Neural progenitor cell (in vitro differentiated cells): ENCODE measurements around the gene ABCA5. TPM values are rescaled to one million over a fixed set of nuclear protein-coding genes. Genes with fewer than 3 reads are reported as not detected.

ENCODE experiments used
- DNase-seq: peaks from one replicate; pipeline ENCODE4 v3.0.0-alpha.2; 2016; ENCODE audit warnings: low spot score
- H2AFZ ChIP-seq: fragments of 200-600 bp; sonication (generic); replicated peaks from 2 replicates; pipeline ENCODE4 v1.6.1; 2016; ENCODE audit warnings: antibody characterized with exemption
- H3F3A ChIP-seq: fragments of 200-600 bp; sonication (generic); 2 replicates; pipeline ENCODE4 v1.6.1; 2016; ENCODE audit warnings: antibody characterized with exemption, low read depth
- H3K27ac ChIP-seq: fragments of 200-600 bp; sonication (generic); 2 replicates; pipeline ENCODE4 v1.5.1; 2016; ENCODE audit warnings: mild to moderate bottlenecking
- H3K27me3 ChIP-seq: fragments of 200-600 bp; sonication (generic); 2 replicates; pipeline ENCODE4 v1.6.1; 2016; ENCODE audit warnings: mild to moderate bottlenecking, moderate library complexity
- H3K36me3 ChIP-seq: fragments of 200-600 bp; sonication (generic); 2 replicates; pipeline ENCODE4 v1.5.1; 2016
- H3K4me1 ChIP-seq: fragments of 200-600 bp; sonication (generic); 2 replicates; pipeline ENCODE4 v1.6.1; 2016; ENCODE audit warnings: mixed run types
- H3K4me2 ChIP-seq: fragments of 200-600 bp; sonication (generic); 2 replicates; pipeline ENCODE4 v1.6.1; 2016
- H3K4me3 ChIP-seq: fragments of 200-600 bp; sonication (generic); 2 replicates; pipeline ENCODE4 v1.5.1; 2016
- H3K79me2 ChIP-seq: fragments of 200-600 bp; sonication (generic); 2 replicates; pipeline ENCODE4 v1.6.1; 2016; ENCODE audit warnings: low read depth
- H3K9ac ChIP-seq: fragments of 200-600 bp; sonication (generic); 2 replicates; pipeline ENCODE4 v1.6.1; 2016
- H3K9me3 ChIP-seq: fragments of 200-600 bp; sonication (generic); 2 replicates; pipeline ENCODE4 v1.5.1; 2016; ENCODE audit warnings: low read depth
- H4K20me1 ChIP-seq: fragments of 200-600 bp; sonication (generic); 2 replicates; pipeline ENCODE4 v1.6.1; 2016; ENCODE audit warnings: low read depth
- H3K27ac Mint-ChIP-seq: 3 replicates; pipeline ENCODE4 v1.8.0; 2021; ENCODE audit warnings: mixed read lengths
- H3K27me3 Mint-ChIP-seq: 2 replicates; pipeline ENCODE4 v1.8.0; 2022; ENCODE audit warnings: low read depth, mild to moderate bottlenecking, inconsistent platforms, moderate library complexity, mixed read lengths; ENCODE audit not compliant: insufficient read depth
- H3K36me3 Mint-ChIP-seq: 3 replicates; pipeline ENCODE4 v1.8.0; 2021; ENCODE audit warnings: mixed read lengths
- H3K4me1 Mint-ChIP-seq: 3 replicates; pipeline ENCODE4 v1.8.0; 2021; ENCODE audit warnings: mixed read lengths
- H3K4me3 Mint-ChIP-seq: 3 replicates; pipeline ENCODE4 v1.8.0; 2021; ENCODE audit warnings: mild to moderate bottlenecking, moderate library complexity, mixed read lengths
- H3K9me3 Mint-ChIP-seq: 3 replicates; pipeline ENCODE4 v1.8.0; 2020; ENCODE audit warnings: mixed read lengths
- EZH2 ChIP-seq: fragments of 200-600 bp; sonication (generic); IDR thresholded peaks from 2 replicates; pipeline ENCODE4 v1.6.1; 2017; ENCODE audit warnings: antibody characterized with exemption, mild to moderate bottlenecking, moderate library complexity
- EZH2phosphoT487 ChIP-seq: fragments of 200-600 bp; sonication (generic); IDR thresholded peaks from 2 replicates; pipeline ENCODE4 v1.6.1; 2017; ENCODE audit warnings: antibody characterized with exemption
- total RNA-seq: library from RNA; depleted of rRNA; stranded (reverse); fragments of >200 nt; gene quantifications from 2 replicates; pipeline ENCODE4 v1.2.3, GENCODE V29; 2015; ENCODE audit warnings: low replicate concordance
- TF ChIP-seq, protein P1 (sequence below): fragments of 200-600 bp; sonication (generic); IDR thresholded peaks from 2 replicates; pipeline ENCODE4 v1.5.1; 2017; ENCODE audit warnings: antibody characterized with exemption, mild to moderate bottlenecking

The ABCA5 gene
- total RNA-seq, 1 donor from 2014 or later = 35.1 TPM

DNA sequence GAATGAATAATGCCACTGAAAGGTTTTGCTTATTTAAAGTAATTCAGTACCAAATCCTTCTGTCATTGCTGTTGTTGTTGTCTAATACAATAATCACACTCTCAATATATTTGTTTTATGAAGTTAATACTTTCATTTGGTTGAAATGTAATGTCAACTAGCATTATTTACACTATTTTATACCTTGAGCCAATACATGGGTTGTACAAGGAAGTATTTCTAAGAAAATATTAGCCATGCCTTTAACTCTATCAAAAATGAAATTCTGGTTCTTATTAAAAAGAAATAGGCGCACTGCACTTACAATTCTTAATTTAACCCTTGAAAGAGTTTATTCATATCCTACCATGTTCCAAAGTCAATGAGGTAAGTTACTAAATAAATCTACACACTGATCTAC is 80.7 kb downstream of the ABCA5 start:
- Histone ChIP-seq H3K36me3 (no peaks in the 10 kb centered on the region), H3K27me3 (no peaks in the 10 kb centered on the region), H3K4me3 (no peak overlapping the region), H3K9ac (no peak overlapping the region), H2AFZ (no peak overlapping the region), H3K4me2 (no peak overlapping the region), H3K9me3 (no peaks in the 10 kb centered on the region), H3K27ac (no peak overlapping the region), H3F3A (no peaks in the 10 kb centered on the region), H4K20me1 (no peaks in the 10 kb centered on the region), H3K4me1 (no peaks in the 10 kb centered on the region), H3K79me2 (no peaks in the 10 kb centered on the region)
- no peak overlapping the region for H3K4me3 Mint-ChIP-seq
- H3K36me3 Mint-ChIP-seq = no peaks in the 10 kb centered on the region
- H3K27me3 Mint-ChIP-seq = no peaks in the 10 kb centered on the region
- H3K9me3 Mint-ChIP-seq = no peaks in the 10 kb centered on the region
- DNase-seq = no peak
- TF ChIP-seq, protein P1, sequence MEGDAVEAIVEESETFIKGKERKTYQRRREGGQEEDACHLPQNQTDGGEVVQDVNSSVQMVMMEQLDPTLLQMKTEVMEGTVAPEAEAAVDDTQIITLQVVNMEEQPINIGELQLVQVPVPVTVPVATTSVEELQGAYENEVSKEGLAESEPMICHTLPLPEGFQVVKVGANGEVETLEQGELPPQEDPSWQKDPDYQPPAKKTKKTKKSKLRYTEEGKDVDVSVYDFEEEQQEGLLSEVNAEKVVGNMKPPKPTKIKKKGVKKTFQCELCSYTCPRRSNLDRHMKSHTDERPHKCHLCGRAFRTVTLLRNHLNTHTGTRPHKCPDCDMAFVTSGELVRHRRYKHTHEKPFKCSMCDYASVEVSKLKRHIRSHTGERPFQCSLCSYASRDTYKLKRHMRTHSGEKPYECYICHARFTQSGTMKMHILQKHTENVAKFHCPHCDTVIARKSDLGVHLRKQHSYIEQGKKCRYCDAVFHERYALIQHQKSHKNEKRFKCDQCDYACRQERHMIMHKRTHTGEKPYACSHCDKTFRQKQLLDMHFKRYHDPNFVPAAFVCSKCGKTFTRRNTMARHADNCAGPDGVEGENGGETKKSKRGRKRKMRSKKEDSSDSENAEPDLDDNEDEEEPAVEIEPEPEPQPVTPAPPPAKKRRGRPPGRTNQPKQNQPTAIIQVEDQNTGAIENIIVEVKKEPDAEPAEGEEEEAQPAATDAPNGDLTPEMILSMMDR = no peak
- no peak for TF ChIP-seq EZH2phosphoT487
- TF ChIP-seq EZH2 = no peak
- H3K4me1 Mint-ChIP-seq = no peaks in the 10 kb centered on the region
- no peak overlapping the region for H3K27ac Mint-ChIP-seq

DNA sequence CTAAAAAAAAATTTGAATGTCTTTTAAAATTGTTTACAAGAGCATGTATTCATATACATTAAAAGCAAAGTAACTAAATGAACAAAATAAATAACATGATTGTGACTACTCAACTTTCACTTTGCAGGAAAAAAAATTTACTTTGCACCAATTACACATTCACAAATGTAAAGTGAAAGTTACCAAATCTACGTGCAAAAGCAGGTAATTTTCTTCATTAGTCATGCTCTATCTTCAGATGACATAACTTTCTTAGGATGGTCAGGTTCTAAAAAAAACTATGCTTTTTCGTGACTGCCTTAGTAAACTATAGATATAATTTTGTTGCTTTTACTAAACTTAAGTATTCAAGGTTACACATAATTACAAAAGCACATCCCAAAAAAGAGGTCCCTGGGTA is 81.3 kb downstream of the ABCA5 start:
- Histone ChIP-seq H3K4me2 (no peak overlapping the region), H3K9me3 (no peaks in the 10 kb centered on the region), H3K4me3 (no peak overlapping the region), H3F3A (no peaks in the 10 kb centered on the region), H3K4me1 (no peaks in the 10 kb centered on the region), H4K20me1 (no peaks in the 10 kb centered on the region), H3K9ac (no peak overlapping the region), H3K27ac (no peak overlapping the region), H3K79me2 (no peaks in the 10 kb centered on the region), H3K36me3 (no peaks in the 10 kb centered on the region), H3K27me3 (no peaks in the 10 kb centered on the region), H2AFZ (no peak overlapping the region)
- no peak overlapping the region for H3K4me3 Mint-ChIP-seq
- no peaks in the 10 kb centered on the region for H3K27me3 Mint-ChIP-seq
- DNase-seq = no peak
- no peak overlapping the region for H3K27ac Mint-ChIP-seq
- TF ChIP-seq EZH2phosphoT487 = no peak
- TF ChIP-seq, protein P1 = no peak
- no peak for TF ChIP-seq EZH2
- H3K4me1 Mint-ChIP-seq = no peaks in the 10 kb centered on the region
- H3K9me3 Mint-ChIP-seq = no peaks in the 10 kb centered on the region
- no peaks in the 10 kb centered on the region for H3K36me3 Mint-ChIP-seq

DNA sequence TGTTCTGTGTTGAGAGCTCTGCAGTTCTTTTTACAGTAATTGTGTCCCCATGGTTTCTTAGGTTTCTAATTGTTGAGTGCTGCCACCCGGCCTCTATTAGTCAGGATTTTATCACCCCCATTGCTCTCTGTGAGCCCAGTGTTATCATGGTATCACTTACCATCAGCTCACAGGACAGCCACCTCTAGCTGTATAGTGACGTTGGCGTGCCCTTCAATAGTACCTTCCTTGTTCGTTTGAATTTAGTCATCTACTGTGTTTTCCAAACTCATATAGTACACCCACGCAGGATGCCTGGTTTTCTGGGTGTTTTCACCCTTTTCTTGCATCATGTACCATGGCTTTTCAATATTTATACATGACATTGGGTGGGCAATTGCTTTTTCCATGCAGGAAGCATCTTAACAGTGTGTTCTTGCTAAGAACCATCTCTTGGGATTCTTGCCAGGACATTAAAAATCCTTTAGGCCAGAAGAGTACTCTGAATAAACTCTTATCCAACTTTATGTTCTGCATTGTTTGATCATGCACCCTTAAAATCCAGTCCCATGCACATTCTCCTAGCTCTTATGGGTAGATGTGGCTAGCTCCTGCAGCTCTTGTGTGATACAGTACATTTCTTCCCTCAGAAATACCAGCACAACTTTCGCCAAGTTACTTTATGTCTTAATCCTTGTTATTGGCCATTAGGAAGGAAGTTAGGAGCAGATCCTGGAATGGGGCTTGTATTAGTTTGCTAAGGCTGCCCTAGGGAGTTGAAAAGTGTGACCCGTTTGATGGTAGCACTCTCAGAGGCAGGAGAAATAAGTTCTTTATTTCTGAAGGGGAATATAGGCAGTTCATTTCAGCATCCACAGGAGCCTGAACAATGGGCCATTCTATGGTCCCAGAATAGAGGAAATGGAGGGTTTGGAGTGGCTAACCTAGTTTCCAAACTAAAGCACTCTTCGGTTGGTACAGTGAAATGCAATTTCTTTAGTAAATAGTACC is 87.0 kb downstream of the ABCA5 start:
- Mint-ChIP-seq H3K36me3 (no peaks in the 10 kb centered on the region), H3K4me1 (peaks cover 4% of the 10 kb centered on the region), H3K27ac (no peak overlapping the region), H3K4me3 (no peak overlapping the region), H3K27me3 (no peaks in the 10 kb centered on the region), H3K9me3 (no peaks in the 10 kb centered on the region)
- TF ChIP-seq EZH2 = no peak
- TF ChIP-seq, protein P1 = no peak
- no peak for TF ChIP-seq EZH2phosphoT487
- DNase-seq = no peak
- Histone ChIP-seq H3K4me2 (no peak overlapping the region), H3K4me1 (no peaks in the 10 kb centered on the region), H3K9me3 (no peaks in the 10 kb centered on the region), H3K9ac (no peak overlapping the region), H2AFZ (no peak overlapping the region), H3K27me3 (no peaks in the 10 kb centered on the region), H3F3A (no peaks in the 10 kb centered on the region), H3K79me2 (no peaks in the 10 kb centered on the region), H3K36me3 (no peaks in the 10 kb centered on the region), H3K27ac (no peak overlapping the region), H4K20me1 (no peaks in the 10 kb centered on the region), H3K4me3 (no peak overlapping the region)
